ENCODE results near the gene DUS1L.

DNA sequence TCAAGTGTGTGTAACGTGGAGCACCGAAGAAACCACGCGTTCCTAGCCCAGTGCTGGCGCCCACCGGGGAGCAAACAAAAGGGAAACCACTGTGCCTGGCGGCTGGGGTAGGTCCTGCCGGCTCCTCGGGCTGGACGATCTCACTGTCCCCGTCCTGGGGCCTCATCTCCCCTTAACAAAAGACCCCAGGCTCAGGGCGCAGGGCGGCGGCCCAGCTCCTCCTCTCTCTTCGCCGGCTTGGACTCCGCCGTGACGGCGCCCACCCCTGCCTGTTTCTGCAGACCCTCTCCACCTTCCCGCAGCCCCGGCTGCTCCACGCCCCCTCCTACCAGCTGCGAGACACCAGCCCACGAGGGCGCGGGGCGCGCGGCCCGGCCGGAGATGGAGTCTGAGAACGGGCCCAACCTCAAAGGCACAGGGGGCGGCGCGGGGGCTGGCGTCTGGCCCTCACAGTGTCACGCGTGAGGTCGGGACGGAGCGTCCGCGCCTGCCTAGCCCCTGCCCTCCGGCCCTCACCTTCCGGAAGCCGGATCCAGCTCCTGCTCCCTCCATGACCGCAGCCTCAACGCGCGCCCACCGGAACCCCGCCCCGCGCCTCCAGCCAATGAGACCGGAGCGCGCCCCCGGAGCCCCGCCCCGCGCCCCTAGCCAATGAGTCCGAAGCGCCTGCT is 43.2 kb downstream of the DUS1L start, which contains the start of gene CENPX:
- TF ChIP-seq CTCF (IDR thresholded peaks at IDR 0.05; ENCODE audit: borderline replicate concordance, extremely low read depth, low read length, poor library complexity, severe bottlenecking) (no peak), EZH2 (IDR thresholded peaks at IDR 0.05; ENCODE audit: borderline replicate concordance, low read depth, low read length, severe bottlenecking) (no peak)

All from DND-41 (cell line).